Gastroesophageal sphincter (tissue), 2 donors: Measurements from ENCODE around the gene EML4.

Experiments
- POLR2A ChIP-seq, 2 donors: fragments of 450-650 bp; IDR thresholded peaks; one replicate each; pipeline ENCODE4 v1.6.1; 2017; ENCODE audit warnings: antibody characterized with exemption in 2 of 2, mild to moderate bottlenecking in 2 of 2, moderate library complexity in 1 of 2
- POLR2AphosphoS5 ChIP-seq: sonication (generic); formaldehyde crosslinking; IDR thresholded peaks from one replicate; pipeline ENCODE4 v1.6.1; 2017; ENCODE audit warnings: antibody characterized with exemption

- TF ChIP-seq POLR2A (IDR thresholded peaks at IDR 0.05) (no peak), POLR2AphosphoS5 (no peak)
Observed at GRCh38 chr2:42319265-42319664, 150.1 kb downstream of the EML4 start.
